ENCODE data around the gene NF1.
A peak's percentile ranks its signal among the peaks of the same experiment; 100 is the strongest.

NF1 gene

GRCh38 chr17:31314782-31315100 lies 220.0 kb downstream of the NF1 start:
- H4K20me1 ChIP-seq (ENCODE audit: insufficient read depth, low read length): no peaks in the 10 kb centered on the region
- no peaks in the 10 kb centered on the region for H3K9me3 ChIP-seq (ENCODE audit: insufficient read depth, low read length)
- no peak overlapping the region for H3K4me3 ChIP-seq (ENCODE audit: low read length)
- H3K27ac ChIP-seq (ENCODE audit: low read length): peak overlapping the region; percentile 98
- peaks cover 17% of the 10 kb centered on the region for H3K36me3 ChIP-seq (replicated peaks; ENCODE audit: low read depth, low read length)
- H3K79me2 ChIP-seq (ENCODE audit: low read length): peaks cover 85% of the 10 kb centered on the region
- H3K27me3 ChIP-seq (ENCODE audit: low read depth, low read length): no peaks in the 10 kb centered on the region
- 0 out of 2 replicates have a peak overlapping the region, but pooled peaks have one; percentile 97 for H3K9ac ChIP-seq (ENCODE audit: low read length)
- peaks cover 75% of the 10 kb centered on the region for H3K4me1 ChIP-seq (ENCODE audit: low read length)
- TF ChIP-seq CTCF (IDR thresholded peaks at IDR 0.05; ENCODE audit: low read depth, low read length): no peak
- TF ChIP-seq EZH2phosphoT487 (IDR thresholded peaks at IDR 0.05; ENCODE audit: low read depth): no peak
- H3K4me2 ChIP-seq (ENCODE audit: low read length): peak overlapping the region; percentile 96
- no peak overlapping the region for H2AFZ ChIP-seq (ENCODE audit: low read depth, low read length)

- Histone ChIP-seq H3K4me1 (ENCODE audit: low read length) (peaks cover 72% of the 10 kb centered on the region), H3K9me3 (ENCODE audit: insufficient read depth, low read length) (no peaks in the 10 kb centered on the region), H3K4me3 (ENCODE audit: low read length) (peak overlapping the region; percentile 78), H4K20me1 (ENCODE audit: insufficient read depth, low read length) (no peaks in the 10 kb centered on the region), H3K27ac (ENCODE audit: low read length) (peak overlapping the region; percentile 98), H3K36me3 (replicated peaks; ENCODE audit: low read depth, low read length) (peaks cover 12% of the 10 kb centered on the region), H3K9ac (ENCODE audit: low read length) (peak overlapping the region; percentile 90), H3K27me3 (ENCODE audit: low read depth, low read length) (no peaks in the 10 kb centered on the region), H3K79me2 (ENCODE audit: low read length) (peaks cover 77% of the 10 kb centered on the region), H2AFZ (ENCODE audit: low read depth, low read length) (no peak overlapping the region), H3K4me2 (ENCODE audit: low read length) (peak overlapping the region; percentile 85)
- TF ChIP-seq CTCF (IDR thresholded peaks at IDR 0.05; ENCODE audit: low read depth, low read length) (no peak), EZH2phosphoT487 (IDR thresholded peaks at IDR 0.05; ENCODE audit: low read depth) (no peak)
Measured at GRCh38 chr17:31318298-31318801, 223.6 kb downstream of the NF1 start.

- TF ChIP-seq EZH2phosphoT487 (IDR thresholded peaks at IDR 0.05; ENCODE audit: low read depth) (no peak), CTCF (IDR thresholded peaks at IDR 0.05; ENCODE audit: low read depth, low read length) (no peak)
- Histone ChIP-seq H4K20me1 (ENCODE audit: insufficient read depth, low read length) (no peaks in the 10 kb centered on the region), H2AFZ (ENCODE audit: low read depth, low read length) (no peak overlapping the region), H3K9me3 (ENCODE audit: insufficient read depth, low read length) (no peaks in the 10 kb centered on the region), H3K27me3 (ENCODE audit: low read depth, low read length) (no peaks in the 10 kb centered on the region), H3K27ac (ENCODE audit: low read length) (peak overlapping the region; percentile 98), H3K4me3 (ENCODE audit: low read length) (peak overlapping the region; percentile 78), H3K79me2 (ENCODE audit: low read length) (peaks cover 76% of the 10 kb centered on the region), H3K4me1 (ENCODE audit: low read length) (peaks cover 72% of the 10 kb centered on the region), H3K9ac (ENCODE audit: low read length) (peak overlapping the region; percentile 96), H3K36me3 (replicated peaks; ENCODE audit: low read depth, low read length) (peaks cover 12% of the 10 kb centered on the region), H3K4me2 (ENCODE audit: low read length) (peak overlapping the region; percentile 85)
Measured at GRCh38 chr17:31318851-31319661, 224.3 kb downstream of the NF1 start.

GRCh38 chr17:31320241-31320640 lies 225.5 kb downstream of the NF1 start:
- H3K27ac ChIP-seq (ENCODE audit: low read length): peak overlapping the region; percentile 98
- peak overlapping the region; percentile 78 for H3K4me3 ChIP-seq (ENCODE audit: low read length)
- peak overlapping the region; percentile 96 for H3K9ac ChIP-seq (ENCODE audit: low read length)
- H4K20me1 ChIP-seq (ENCODE audit: insufficient read depth, low read length): no peaks in the 10 kb centered on the region
- peaks cover 60% of the 10 kb centered on the region for H3K4me1 ChIP-seq (ENCODE audit: low read length)
- H3K9me3 ChIP-seq (ENCODE audit: insufficient read depth, low read length): no peaks in the 10 kb centered on the region
- H2AFZ ChIP-seq (ENCODE audit: low read depth, low read length): no peak overlapping the region
- H3K36me3 ChIP-seq (replicated peaks; ENCODE audit: low read depth, low read length): peaks cover 12% of the 10 kb centered on the region
- TF ChIP-seq EZH2phosphoT487 (IDR thresholded peaks at IDR 0.05; ENCODE audit: low read depth) (no peak), CTCF (IDR thresholded peaks at IDR 0.05; ENCODE audit: low read depth, low read length) (no peak)
- peaks cover 65% of the 10 kb centered on the region for H3K79me2 ChIP-seq (ENCODE audit: low read length)
- peak overlapping the region; percentile 75 for H3K4me2 ChIP-seq (ENCODE audit: low read length)
- no peaks in the 10 kb centered on the region for H3K27me3 ChIP-seq (ENCODE audit: low read depth, low read length)

All from OCI-LY3 (cell line).